Skeletal muscle tissue (tissue), 4 donors: ENCODE data around the gene PLA2G2C. TPM values are rescaled to one million over a fixed set of nuclear protein-coding genes. Genes with fewer than 3 reads are reported as not detected.

ENCODE experiments used
- H3K27ac ChIP-seq: one replicate; pipeline ENCODE4 v1.7.0; 2013; ENCODE audit warnings: mild to moderate bottlenecking, low read depth, low read length, inconsistent platforms
- H3K27me3 ChIP-seq, 3 donors: one replicate each; pipeline ENCODE4 v1.7.0; 2013; ENCODE audit warnings: low read length in 3 of 3; ENCODE audit not compliant: control insufficient read depth in 3 of 3, insufficient read depth in 3 of 3
- H3K36me3 ChIP-seq, 3 donors: one replicate each; pipeline ENCODE4 v1.7.0; 2013; ENCODE audit warnings: low read length in 3 of 3; ENCODE audit not compliant: control insufficient read depth in 3 of 3, insufficient read depth in 3 of 3
- H3K4me1 ChIP-seq, 3 donors: one replicate each; pipeline ENCODE4 v1.7.0; 2013; ENCODE audit warnings: low read length in 3 of 3, mild to moderate bottlenecking in 3 of 3; ENCODE audit not compliant: control insufficient read depth in 3 of 3, insufficient read depth in 3 of 3
- H3K4me3 ChIP-seq, 3 donors: one replicate each; pipeline ENCODE4 v1.7.0; 2013; ENCODE audit warnings: low read length in 3 of 3
- H3K9ac ChIP-seq, 3 donors: one replicate each; pipeline ENCODE4 v1.7.0; 2013; ENCODE audit warnings: low read length in 3 of 3, mild to moderate bottlenecking in 3 of 3, moderate library complexity in 2 of 3, low read depth in 1 of 3
- H3K9me3 ChIP-seq, 3 donors: one replicate each; pipeline ENCODE4 v1.7.0; 2013; ENCODE audit warnings: low read length in 3 of 3; ENCODE audit not compliant: control insufficient read depth in 3 of 3
- total RNA-seq: library from RNA; depleted of rRNA; stranded (reverse); fragments of >200 nt; gene quantifications from one replicate; pipeline ENCODE4 v1.2.3, GENCODE V29; 2014
- donor health status: Osteomylitis.

The PLA2G2C gene
- total RNA-seq, 1 donor from 2014 or later, result not detected

DNA sequence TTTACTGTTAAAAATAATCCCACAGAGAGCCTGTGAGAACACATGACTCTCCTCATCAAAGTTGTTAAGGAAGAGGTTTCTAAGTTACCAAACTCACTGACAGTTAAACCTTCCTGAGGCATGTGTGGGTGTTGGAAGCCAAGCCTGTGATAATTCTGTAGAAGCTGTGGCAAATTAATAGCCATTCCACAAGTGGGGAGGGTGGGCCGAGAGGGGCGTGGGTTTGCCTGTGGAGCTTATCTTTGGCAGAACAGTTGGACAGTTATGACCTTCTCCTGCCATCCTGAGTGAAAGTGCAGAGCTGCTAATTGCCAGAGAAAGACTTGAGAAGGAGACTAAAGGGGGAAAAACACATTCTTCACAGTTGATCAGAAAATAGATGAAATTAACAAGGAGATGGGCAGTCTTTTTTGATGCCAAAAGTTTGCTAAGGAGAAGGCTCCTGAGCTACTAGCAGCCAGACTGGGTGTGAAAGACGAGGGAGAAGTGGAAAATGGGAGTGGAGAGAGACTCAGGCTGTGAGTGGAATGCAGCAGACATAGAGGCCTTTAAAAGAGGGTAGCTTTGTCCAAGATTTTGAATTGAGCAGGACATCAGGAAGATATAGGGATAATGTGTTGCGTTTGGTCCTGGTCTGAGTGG lies 1.6 kb upstream of the PLA2G2C start:
- Histone ChIP-seq H3K9me3 (no peaks in the 10 kb centered on the region), H3K9ac (no peak overlapping the region), H3K4me1 (peaks cover 6% of the 10 kb centered on the region in 3 donors), H3K36me3 (no peaks in the 10 kb centered on the region), H3K27ac (no peak overlapping the region), H3K27me3 (peaks cover 42 to 63% (median 61%) of the 10 kb centered on the region in 3 donors), H3K4me3 (no peak overlapping the region)

DNA sequence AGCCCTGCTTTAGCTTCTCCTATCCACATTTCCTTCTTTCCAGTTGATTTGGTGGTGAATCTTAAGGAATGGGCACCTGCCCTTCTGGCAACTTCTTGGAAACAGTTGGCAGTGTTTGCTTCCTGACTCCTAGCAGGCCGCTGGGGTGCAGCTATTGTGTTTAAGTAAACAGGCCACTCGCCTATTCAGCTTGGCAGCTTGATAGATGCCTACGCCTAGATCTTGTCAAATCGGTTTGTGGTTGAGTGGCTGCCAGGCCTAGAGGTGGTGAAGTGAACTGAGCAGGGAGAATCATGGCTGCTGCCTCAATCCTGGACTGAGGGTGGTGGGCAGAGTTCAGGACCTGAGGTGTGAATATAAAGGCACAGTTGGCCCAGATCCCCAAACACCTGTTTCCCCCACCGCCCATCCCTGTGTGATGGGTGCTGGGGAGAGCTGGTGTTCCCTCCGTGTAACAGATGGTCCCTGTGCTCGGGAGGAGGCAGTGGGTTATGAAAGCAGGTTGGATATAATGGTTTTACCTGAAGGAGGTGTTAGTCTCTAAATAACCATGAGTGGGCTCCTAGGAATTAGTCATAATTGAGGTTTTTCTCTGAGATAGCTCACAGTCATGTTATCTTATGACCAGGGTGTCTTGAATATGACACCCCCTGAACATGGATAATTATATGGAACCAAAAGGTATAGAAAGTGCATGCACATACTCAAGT lies 940 bp upstream of the PLA2G2C start:
- H3K4me3 ChIP-seq, result no peak overlapping the region
- H3K27ac ChIP-seq, result no peak overlapping the region
- H3K4me1 ChIP-seq, result peaks cover 6% of the 10 kb centered on the region in 3 donors
- no peaks in the 10 kb centered on the region for H3K9me3 ChIP-seq
- H3K36me3 ChIP-seq, result no peaks in the 10 kb centered on the region
- H3K27me3 ChIP-seq, result peaks cover 46 to 59% (median 56%) of the 10 kb centered on the region in 3 donors
- H3K9ac ChIP-seq, result no peak overlapping the region

DNA sequence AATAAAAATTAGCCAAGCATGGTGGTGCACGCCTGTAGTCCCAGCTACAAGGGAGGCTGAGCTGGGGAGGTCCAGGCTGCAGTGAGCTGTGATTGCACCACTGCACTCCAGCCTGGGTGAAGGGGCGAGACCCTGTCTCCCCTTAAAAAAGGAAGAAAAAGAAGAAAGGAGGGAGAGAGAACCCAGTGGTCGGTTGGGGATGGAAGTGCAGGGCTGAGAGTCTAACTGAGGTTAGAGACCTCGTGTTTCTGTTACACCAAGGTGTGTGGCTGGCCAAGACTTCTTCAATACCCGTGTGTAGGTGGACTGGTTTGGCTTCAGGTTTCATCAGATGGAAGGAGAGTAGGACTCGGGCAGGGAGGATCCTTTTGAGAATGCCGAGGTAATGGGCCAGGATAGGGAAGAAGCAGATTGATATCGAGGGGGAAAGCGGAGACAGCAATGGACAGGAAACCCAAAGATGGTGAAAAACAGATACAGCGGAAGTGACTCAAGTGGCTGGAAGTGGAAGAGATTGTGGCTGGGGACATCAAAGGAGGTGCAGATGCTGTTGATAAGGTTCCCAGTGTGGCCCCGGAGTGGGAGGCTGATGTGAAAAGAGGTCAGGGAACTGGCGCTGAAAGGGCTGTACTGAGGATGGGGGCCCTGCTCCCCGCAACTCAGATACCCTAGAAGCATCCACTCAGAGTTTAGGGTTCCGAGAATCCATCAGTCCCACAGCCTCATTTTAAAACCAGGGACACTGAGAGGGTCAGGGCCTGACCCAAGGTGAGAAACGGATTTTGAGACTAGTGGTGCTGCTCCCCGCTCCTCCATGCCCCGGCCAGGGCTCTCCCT lies 1.1 kb downstream of the PLA2G2C start:
- Histone ChIP-seq H3K9ac (peak overlapping the region in 1 of 3 donors; percentile 25), H3K27me3 (peaks cover 33 to 53% (median 48%) of the 10 kb centered on the region in 3 donors), H3K4me1 (peaks cover 6% of the 10 kb centered on the region in 3 donors), H3K27ac (no peak overlapping the region), H3K9me3 (no peaks in the 10 kb centered on the region), H3K36me3 (no peaks in the 10 kb centered on the region), H3K4me3 (no peak overlapping the region)

DNA sequence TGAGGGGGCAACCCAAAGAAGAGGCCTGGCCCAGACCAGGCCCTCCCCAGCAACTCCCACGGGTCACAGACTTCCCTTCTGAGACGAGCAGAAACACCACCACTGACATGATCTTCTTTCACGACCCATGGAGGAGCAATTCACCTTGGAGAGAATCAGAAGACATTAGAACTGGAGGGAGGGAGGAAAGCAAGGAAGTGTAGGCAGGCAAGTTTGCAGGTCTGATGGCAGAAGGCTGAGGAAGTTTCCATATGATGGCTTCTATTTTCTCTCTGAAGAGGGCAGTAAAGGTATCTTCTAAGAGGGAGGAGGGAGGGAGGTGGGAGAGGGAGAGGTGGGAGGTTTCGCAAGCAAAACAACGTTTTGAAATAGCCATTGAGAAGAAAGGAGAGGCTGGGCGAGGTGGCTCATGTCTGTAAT lies 1.8 kb downstream of the PLA2G2C start:
- no peak overlapping the region for H3K4me3 ChIP-seq
- no peak overlapping the region for H3K27ac ChIP-seq
- H3K9ac ChIP-seq, result no peak overlapping the region
- peaks cover 33 to 50% (median 44%) of the 10 kb centered on the region in 3 donors for H3K27me3 ChIP-seq
- peaks cover 6% of the 10 kb centered on the region in 3 donors for H3K4me1 ChIP-seq
- H3K9me3 ChIP-seq, result no peaks in the 10 kb centered on the region
- no peaks in the 10 kb centered on the region for H3K36me3 ChIP-seq

- H3K4me1 ChIP-seq, result peaks cover 7 to 9% (median 9%) of the 10 kb centered on the region in 3 donors
- H3K36me3 ChIP-seq, result no peaks in the 10 kb centered on the region
- no peak overlapping the region for H3K9ac ChIP-seq
- no peak overlapping the region for H3K27ac ChIP-seq
- H3K4me3 ChIP-seq, result no peak overlapping the region
- H3K9me3 ChIP-seq, result no peaks in the 10 kb centered on the region
- peaks cover 29 to 43% (median 37%) of the 10 kb centered on the region in 3 donors for H3K27me3 ChIP-seq
These were observed 2.6 kb downstream of the PLA2G2C start for GRCh38 chr1:20183616-20184271.

DNA sequence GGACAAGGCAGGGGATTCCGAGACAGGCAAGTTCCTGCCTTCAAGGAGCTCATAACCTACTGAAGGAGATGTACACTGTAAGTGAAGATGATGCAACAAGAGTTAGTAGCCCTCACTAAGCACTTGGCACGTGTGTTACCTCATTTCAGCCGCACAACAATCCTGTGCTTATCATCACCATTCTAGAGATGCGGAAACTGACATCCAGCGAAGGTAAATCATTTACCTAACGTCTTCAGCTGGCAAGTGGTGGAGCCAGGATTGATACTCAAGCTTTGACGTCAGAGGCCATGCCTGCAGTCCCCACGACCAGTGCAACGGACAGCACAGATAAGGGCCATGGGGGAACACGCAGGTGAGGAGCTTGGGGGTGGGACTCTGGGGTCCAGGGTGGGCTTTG lies 3.3 kb downstream of the PLA2G2C start:
- no peak overlapping the region for H3K27ac ChIP-seq
- no peaks in the 10 kb centered on the region for H3K9me3 ChIP-seq
- no peaks in the 10 kb centered on the region for H3K36me3 ChIP-seq
- no peak overlapping the region for H3K9ac ChIP-seq
- H3K27me3 ChIP-seq, result peaks cover 23 to 36% (median 31%) of the 10 kb centered on the region in 3 donors
- H3K4me3 ChIP-seq, result no peak overlapping the region
- peaks cover 11 to 13% (median 12%) of the 10 kb centered on the region in 3 donors for H3K4me1 ChIP-seq

DNA sequence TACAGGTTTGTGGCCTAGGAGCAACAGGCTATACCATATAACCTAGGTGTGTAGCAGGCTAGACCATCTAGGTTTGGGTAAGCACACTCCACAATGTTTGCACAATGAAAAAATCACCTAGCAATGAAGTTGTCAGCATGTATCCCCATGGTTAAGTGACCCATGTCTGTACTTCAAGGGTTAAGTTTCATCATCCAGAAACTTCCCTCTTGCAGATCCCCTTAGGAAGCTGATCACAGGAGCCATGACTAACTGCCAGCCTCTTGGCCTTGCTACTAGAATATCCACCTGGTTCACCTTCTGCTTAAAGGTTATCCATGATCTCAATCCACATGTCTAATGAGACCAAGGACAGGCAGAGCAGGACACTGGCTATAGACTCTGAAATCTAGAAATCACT lies 3.9 kb downstream of the PLA2G2C start:
- Histone ChIP-seq H3K36me3 (no peaks in the 10 kb centered on the region), H3K27ac (no peak overlapping the region), H3K9me3 (no peaks in the 10 kb centered on the region), H3K4me1 (peaks cover 11 to 14% (median 12%) of the 10 kb centered on the region in 3 donors), H3K9ac (no peak overlapping the region), H3K27me3 (peaks cover 23 to 32% (median 27%) of the 10 kb centered on the region in 3 donors), H3K4me3 (no peak overlapping the region)

DNA sequence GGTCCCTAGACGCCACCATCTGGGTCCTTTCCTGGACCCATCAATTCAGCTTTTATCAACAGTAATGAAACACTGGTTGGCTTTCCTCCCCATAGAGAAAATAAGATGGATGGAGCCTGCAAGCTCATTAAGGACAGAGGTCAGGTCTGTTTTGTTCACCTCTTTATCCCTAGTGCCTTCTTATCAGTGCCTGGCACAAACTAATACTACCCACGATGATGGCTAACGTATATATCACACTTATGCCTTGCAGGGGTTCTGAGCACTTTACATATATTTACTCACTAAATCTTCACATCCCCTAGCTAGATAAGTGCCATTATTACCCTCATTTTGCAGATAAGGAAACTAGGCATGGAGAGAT lies 5.5 kb downstream of the PLA2G2C start:
- Histone ChIP-seq H3K9ac (no peak overlapping the region), H3K36me3 (no peaks in the 10 kb centered on the region), H3K4me1 (peaks cover 5 to 8% (median 7%) of the 10 kb centered on the region in 3 donors), H3K27me3 (peaks cover 17 to 20% (median 18%) of the 10 kb centered on the region in 3 donors), H3K4me3 (no peak overlapping the region), H3K9me3 (no peaks in the 10 kb centered on the region), H3K27ac (no peak overlapping the region)

GRCh38 chr1:20180129-20180843 lies 6.0 kb downstream of the PLA2G2C start:
- H3K9me3 ChIP-seq, result no peaks in the 10 kb centered on the region
- H3K27ac ChIP-seq, result no peak overlapping the region
- H3K27me3 ChIP-seq, result peaks cover 13 to 15% (median 14%) of the 10 kb centered on the region in 3 donors
- no peak overlapping the region for H3K9ac ChIP-seq
- peaks cover 5 to 8% (median 7%) of the 10 kb centered on the region in 3 donors for H3K4me1 ChIP-seq
- H3K4me3 ChIP-seq, result no peak overlapping the region
- no peaks in the 10 kb centered on the region for H3K36me3 ChIP-seq
